ENCODE data around the gene NSRP1.

Gene NSRP1

DNA sequence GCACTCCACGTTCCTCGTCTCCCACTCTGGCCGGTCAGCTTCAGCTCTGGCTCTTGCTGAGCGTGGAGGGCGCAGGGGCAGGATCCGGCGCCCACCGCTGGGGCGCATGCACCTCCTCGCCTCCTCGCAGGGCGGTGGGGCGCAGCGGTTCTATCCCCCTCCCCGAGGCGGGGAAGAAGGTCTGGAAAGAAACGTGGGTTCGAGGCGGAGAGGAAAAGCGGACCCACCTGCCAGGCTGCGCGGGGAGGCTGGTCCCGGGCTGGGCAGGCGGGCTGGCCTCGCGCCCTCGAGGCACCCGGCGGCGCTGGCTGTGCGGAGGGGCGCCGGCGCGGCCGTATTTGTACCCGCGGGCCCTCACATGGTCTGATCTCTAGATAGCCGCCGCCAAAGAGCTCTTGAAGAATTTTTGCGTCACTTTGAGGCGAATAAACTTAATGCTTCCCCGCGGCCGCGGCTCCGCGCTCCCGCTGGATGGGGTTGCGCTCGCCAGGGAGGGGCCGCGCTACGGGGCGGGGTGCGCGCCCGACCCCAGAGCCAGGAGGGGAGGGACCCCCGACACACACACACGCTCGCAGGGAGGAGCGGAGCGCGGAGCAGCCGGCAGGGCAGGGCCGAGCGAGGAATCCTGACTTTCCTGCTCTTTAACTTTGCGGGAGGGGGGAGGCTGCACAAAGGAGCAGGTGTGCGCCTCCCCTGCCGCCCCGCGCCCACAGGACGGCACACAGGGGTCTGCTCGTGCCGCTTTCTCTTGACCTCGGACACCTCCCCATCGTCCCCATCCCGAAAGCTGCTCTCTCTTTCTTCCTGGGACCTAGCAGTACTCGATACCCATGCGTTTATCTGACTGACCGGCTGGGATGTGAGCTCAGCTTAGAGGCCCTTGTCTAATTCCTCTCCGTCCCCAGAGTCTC lies 119.0 kb downstream of the NSRP1 start, which contains the start of gene SLC6A4:
TSS of gene SLC6A4 (minus strand) at position 312 of the 911 bp plus-strand sequence. CDS start 13,739 bp downstream, outside the sequence.
- no peak within 1 kb of the TSS for H3K9ac ChIP-seq (ENCODE audit: low read depth in 1 of 2, low read length in 2 of 2)
- no peaks in the 10 kb centered on the region for H3K9me3 ChIP-seq (ENCODE audit: control insufficient read depth in 1 of 2, low read length in 2 of 2)
- H3K27ac ChIP-seq (ENCODE audit: low read depth, low read length), result no peak within 1 kb of the TSS
- H3K4me1 ChIP-seq (ENCODE audit: control insufficient read depth in 1 of 2, insufficient read depth in 2 of 2, low read length in 2 of 2), result peaks cover 20 to 21% of the 10 kb centered on the region in 2 donors
- H3K36me3 ChIP-seq (ENCODE audit: control insufficient read depth in 1 of 2, insufficient read depth in 2 of 2, low read length in 2 of 2), result no peaks in the 10 kb centered on the region
- peaks cover 47% of the 10 kb centered on the region in 2 donors for H3K27me3 ChIP-seq (ENCODE audit: control insufficient read depth in 1 of 2, insufficient read depth in 2 of 2, low read length in 2 of 2)
- peak within 1 kb of the TSS; percentile 58 to 69 for H3K4me3 ChIP-seq (ENCODE audit: low read depth in 1 of 2, low read length in 2 of 2)
